DMS114 treated with DMSO at 0.1 percent for 48 hours (cell line): ENCODE data around the gene CDK8.

Experiments
- DNase-seq: peaks from one replicate; lab custom pipeline; 2025; ENCODE audit not compliant: unreplicated experiment; lab: John Stamatoyannopoulos, UW

CDK8 gene

DNA sequence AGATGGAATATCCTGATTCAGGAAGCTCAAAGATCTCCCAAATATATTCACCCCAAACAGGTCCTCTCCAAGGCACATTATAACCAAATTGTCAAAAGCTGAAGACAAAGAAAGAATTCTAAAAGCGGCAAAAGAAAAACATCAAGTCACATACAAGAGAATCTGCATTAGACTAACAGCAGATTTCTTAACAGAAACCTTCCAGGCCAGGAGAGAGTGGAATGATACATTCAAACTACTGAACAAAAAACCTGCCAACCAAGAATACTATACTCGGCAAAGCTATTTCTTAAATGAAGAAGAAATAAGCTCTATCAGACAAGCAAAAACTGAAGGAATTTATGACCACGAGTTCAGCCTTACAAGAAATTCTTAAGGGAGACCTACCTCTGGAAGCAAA lies 183.0 kb downstream of the CDK8 start:
- no peak for DNase-seq

DNA sequence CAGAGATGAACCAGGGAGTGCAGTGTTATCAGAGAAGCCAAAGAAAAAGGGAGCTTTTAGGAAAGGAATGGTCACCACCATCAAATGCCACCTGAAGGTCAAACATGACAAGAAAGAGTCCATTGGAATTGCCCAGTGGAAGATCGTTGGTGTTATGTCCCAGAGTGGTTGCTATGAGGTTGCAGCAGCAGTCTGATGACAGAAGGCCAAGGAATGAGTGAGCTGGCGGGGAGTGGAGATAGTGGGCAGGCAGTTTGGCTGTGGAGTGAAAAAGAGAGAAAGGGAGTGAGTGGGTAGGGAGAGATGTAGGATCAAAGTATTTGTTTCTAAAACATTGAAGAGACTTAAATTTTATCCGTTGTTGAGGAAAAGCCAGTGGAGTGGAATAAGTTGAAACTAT lies 186.2 kb downstream of the CDK8 start:
- DNase-seq: no peak

DNA sequence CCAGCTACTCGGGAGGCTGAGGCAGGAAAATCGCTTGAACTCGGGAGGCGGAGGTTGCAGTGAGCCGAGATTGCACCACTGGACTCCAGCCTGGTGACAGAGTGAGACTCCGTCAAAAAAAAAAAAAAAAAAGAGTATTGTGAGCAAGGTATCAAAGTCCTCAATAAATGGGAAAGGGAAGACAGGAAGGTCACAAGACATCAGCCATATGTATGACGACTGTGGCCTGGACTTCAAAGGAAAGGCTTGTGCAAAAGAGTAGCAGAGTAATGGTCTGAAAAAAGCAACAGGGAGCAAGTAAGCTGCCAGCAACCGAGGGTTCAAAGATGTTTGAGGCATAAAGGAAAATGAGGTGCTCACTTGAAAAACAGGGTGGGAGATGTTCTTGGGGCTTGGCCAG lies 187.5 kb downstream of the CDK8 start:
- no peak for DNase-seq

DNA sequence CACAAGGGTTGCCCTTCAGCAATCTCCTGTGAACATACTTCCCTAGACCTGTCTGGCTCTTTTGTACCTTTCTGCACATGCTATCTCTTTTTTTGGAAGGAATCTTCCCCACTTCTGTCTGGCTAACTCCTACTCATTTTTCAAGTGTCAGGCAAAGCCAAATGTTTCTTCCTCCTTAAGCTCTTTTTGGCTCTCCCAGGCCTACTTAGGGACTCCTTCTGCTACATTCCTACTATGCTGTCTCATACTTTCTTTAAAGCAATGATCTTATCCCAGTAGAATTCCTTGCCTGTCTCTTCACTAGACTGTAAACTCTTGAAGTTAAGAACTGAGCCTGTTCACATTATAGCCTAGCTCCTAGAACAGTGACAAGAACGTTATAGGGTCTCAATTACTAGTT lies 188.6 kb downstream of the CDK8 start:
- no peak for DNase-seq

DNA sequence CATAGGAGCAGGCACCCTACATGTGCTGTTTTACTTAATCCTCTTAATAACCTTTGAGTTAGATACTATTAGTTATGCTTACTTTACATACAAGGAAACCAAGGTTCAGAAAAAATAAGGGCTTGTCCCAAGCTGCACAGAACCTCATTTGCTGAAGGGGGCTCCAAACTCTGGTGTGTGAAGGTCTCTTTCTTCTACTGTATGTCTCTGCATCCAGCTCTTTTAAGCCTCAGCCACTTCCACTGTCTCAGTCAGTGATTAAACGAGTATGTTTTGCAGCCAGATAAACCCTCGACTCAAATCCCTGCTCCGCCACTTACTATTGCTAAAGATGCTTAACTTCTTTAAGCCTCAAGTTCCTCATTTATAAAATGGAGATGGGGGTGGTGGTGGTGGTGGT lies 191.2 kb downstream of the CDK8 start:
- no peak for DNase-seq

DNA sequence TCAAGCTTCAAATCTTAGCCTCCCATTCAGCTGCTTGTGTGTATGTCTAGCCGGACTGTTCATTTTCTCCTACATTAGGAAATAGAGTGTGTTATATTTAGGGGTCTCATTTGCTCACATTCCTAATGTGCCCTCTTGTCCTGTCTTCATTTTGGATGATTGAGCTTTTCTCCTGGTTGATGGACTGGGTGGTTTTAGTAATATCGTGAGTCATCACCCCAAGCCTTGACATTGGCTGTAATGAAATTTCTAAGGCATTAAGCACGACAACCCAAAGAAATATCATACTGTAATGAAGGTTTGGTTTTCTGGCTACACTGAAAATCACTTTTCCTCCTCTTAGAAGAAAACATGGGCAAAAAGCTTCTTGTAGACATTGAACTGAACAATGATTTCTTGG lies 192.8 kb downstream of the CDK8 start:
- no peak for DNase-seq

DNA sequence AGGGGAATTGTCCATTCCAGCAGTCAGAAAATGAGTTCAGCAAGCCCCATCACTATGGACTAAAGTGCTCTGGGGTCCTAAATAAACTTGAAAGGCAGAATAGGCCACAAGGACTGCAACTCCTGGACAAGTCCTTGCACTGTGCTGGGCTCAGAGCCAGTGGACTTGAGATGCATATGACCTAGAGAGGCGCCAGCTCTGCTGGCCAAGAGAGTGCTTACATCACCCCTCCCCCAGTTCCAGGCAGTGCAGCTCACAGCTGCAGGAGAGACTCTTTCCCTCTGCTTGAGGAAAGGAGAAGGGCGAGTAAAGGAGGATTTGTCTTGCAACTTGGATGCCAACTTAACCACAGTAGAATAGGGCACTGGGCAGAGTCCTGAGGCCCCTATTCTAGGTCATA lies 194.1 kb downstream of the CDK8 start:
- DNase-seq: no peak

DNA sequence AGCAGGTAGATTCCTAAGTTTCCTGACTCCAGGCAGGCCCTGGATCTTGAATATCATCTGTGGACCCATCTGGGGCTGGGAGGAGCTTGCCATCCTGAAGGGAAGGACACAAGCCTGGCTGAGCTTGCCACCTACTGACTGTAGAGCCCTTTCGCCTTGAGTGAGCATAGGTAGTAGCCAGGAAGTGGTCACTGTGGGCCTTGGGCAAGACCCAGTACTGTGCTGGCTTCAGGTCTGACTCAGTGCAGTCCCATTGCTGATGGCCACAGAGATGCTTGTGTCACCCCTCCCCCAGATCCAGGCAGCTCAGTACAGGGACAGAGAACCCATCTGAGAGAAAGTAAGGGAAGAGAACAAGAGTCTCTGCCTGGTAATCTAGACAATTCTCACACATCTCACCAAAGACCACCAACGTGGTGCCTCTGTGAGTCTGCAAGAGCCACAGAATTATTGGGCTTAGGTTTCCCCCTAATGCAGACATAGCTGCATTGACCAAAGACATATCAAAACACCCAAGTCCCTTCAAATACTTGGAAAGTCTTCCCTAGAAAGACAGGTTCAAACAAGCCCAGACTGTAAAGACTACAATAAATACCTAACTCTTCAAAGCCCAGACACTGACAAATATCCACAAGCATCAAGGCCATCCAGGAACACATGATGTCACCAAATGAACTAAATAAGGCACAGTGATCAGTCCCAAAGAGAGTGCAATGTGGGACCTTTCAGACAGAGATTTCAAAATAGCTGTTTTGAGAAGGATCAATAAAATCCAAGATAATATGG lies 195.3 kb downstream of the CDK8 start:
- DNase-seq: no peak
